Femur (tissue), 1 donor: Measurements from ENCODE around the gene RELL2.

Source experiments
- DNase-seq: peaks from one replicate; pipeline ENCODE4 v3.0.0-alpha.2; 2017

Gene RELL2

DNA sequence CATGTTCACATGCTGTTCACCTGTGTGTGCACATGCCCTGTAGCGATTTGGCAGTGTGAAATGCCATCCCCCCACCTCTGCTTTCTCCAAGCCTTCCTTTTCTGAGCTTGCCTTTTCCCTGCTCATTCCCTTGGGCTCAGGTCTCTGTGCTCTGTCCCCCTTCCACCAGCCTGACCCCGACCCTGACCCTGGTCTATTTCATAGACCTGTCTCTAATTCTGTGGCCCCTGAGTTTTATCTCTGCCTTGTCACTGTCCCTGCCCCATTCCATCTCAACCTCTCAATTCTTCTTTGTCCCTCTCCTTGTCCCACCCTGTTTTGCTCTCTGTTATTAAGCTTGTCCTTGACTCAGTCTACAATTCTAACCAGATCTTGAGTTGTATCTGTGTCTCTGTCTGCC, 44.5 kb downstream of the RELL2 start:
- no peak for DNase-seq

DNA sequence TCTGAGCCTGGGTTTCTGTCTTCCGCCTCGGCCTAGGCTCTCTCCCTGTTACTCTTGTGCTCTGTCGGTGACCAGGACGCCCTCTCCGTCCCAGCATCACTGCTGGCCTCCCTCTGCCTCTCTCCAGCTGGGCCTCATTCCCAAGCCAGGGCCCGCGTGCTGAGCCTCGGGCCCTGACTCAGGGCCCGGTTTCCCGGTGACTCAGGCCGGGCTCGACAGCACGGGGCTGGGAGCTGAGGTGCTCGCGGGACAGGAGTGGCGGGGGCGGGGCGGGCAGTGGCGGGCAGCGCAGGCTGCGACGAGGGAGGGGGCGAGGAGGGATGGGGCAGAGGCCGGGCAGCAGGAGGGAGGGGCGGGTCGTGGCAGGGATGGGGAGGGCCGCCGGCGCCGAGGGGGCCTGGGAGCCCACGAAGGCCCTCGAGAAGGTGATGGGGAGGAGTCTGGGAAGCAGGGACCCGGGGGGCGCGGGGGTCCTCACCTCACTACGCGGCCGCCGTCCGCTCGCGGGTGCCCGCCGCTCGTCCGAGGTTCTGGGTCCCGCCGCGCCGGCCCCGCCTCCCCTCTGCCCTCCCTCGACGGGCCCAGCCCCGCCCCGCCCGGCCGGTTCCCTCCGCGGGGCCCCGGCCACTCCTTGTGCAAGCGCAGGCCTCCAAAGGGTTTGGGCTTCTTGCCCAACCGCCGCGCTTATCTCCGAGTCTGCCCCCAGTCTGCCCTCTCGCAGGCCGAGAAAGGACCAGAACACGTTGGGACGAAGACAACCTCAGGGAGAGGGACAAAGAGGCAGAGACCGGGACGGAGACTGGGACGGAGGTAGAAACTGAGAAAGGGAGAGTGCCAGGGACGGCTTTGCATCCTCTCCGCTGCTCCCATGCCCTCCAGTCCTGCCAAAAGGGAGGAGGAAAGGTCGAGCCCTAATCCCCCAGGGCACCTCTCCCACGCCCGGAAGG, 45.2 kb downstream of the RELL2 start, which contains the start of gene ARAP3:
ARAP3 (minus strand) TSS at position 536 of the 947 bp plus-strand sequence. CDS start 1,744 bp downstream, outside the sequence.
- peak; percentile 83 for DNase-seq

DNA sequence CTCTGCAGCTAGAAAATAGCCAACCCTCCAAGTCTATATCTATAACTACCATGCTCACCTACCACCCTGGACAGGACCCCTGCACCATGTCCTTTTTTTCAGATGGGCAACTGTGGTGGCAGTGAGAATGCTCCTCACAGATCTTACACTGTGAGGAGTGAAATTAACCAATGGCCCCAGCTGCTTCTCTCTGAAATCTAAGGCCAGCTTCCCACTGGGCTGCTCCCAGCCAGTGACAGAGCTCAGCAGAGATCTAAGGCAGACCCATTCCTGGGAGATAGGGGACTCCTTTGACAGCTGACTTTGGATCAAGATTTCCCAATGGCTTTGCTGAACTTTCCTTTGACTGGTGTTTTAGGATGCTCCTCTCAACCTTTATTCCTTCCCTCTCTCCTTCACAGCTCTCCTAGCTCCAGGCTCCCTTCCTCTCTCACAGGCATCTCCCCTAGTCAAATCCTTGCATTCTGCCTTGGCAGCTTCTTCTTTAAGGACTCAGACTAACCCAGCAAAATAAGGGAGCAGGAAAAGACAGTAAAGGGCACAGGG, 46.9 kb downstream of the RELL2 start:
- no peak for DNase-seq

DNA sequence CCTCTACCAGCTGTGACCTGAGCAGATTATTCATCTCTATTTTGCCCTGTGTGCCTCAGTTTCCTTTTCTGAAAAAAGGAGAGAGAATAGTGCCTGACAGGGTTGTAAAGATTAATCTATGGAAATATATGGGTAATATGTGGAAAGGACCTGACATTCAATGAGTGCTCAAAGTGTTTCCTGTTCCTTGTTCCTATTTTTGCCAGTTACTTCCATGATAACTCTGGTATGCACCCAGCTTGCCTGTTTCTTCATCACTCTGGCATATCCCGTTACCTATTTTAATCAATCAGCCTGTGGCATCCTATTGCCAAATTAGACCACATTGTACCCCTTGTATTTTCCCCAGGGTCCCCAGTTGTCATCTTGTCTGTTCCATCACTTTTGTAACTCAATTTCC, 48.8 kb downstream of the RELL2 start:
- no peak for DNase-seq

DNA sequence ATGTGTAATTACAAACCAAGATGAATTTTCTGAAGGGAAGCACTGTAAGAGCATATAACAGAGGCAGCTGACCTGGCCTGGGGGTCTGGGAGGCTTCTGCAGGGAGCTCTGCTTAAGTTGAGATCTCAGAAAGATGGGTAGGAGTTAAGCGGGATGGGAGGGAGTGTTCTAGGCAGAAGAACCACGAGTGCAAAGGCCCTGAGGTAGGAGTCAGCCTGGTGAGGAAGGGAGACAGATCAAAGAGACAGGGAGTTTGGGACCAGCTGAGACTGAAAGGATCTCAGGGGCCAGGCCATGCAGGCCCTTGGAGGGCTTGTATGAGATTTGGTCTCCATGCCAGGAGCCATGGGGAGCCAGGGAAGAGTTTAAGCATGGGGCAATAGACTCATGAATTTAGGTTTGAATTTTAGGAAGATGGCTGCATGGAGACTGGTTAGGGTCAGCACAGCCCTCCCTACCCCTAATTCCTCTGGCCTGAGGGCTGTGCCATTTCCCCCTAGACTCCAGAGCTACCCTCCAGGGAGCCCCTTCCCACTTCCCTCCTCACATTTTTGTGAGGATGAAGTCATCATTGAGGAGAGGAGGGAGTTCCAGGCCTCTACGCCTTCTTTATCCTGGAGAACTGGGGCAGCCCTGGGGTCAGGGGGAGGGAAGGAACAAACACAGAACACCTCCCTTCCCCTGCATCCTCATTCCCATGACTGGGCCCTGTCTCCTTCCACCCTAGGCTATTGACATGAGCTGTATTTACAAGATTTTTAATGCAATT, 50.0 kb downstream of the RELL2 start:
- no peak for DNase-seq
